Measurements from ENCODE around the gene CALHM4. TPM values are rescaled to one million over a fixed set of nuclear protein-coding genes. Genes with fewer than 3 reads are reported as not detected.
A peak's percentile ranks its signal among the peaks of the same experiment; 100 is the strongest.

Gene CALHM4
- total and polyA plus RNA-seq, 5 donors from 2014 or later = not detected

GRCh38 chr6:116561377-116562018 lies 7.9 kb downstream of the CALHM4 start:
- H3K27me3 ChIP-seq (ENCODE audit: control insufficient read depth, insufficient read depth, low read length) = peaks cover 10% of the 10 kb centered on the region
- ATAC-seq (ENCODE audit: low read depth in 2 of 2) = peak; percentile 80 to 82
- H3K9me3 ChIP-seq (ENCODE audit: control insufficient read depth in 2 of 2, low read length in 2 of 2) = no peaks in the 10 kb centered on the region
- Mint-ChIP-seq H3K36me3 (no peaks in the 10 kb centered on the region), H3K4me1 (peaks cover 4 to 9% (median 6%) of the 10 kb centered on the region in 4 donors), H3K27me3 (peaks cover 32% of the 10 kb centered on the region), H3K27ac (no peak overlapping the region), H3K4me3 (no peak overlapping the region), H3K9me3 (no peaks in the 10 kb centered on the region)
- H3K4me1 ChIP-seq (ENCODE audit: control insufficient read depth, insufficient read depth, low read length, poor library complexity, severe bottlenecking) = peaks cover 4% of the 10 kb centered on the region
- DNase-seq = peak; percentile 49 to 66 (median 63)
- H3K36me3 ChIP-seq (ENCODE audit: control insufficient read depth, insufficient read depth, low read length) = no peaks in the 10 kb centered on the region
- H3K27ac ChIP-seq (ENCODE audit: insufficient read depth, low read length, poor library complexity, severe bottlenecking) = no peak overlapping the region
- no peak overlapping the region for H3K4me3 ChIP-seq (ENCODE audit: low read depth, low read length)

- peaks cover 32% of the 10 kb centered on the region for H3K27me3 Mint-ChIP-seq
- H3K4me3 ChIP-seq (ENCODE audit: low read depth, low read length) = no peak overlapping the region
- H3K27ac ChIP-seq (ENCODE audit: insufficient read depth, low read length, poor library complexity, severe bottlenecking) = no peak overlapping the region
- ATAC-seq (ENCODE audit: low read depth in 2 of 2) (no peak), DNase-seq (no peak)
- peaks cover 4 to 9% (median 6%) of the 10 kb centered on the region in 4 donors for H3K4me1 Mint-ChIP-seq
- no peaks in the 10 kb centered on the region for H3K36me3 Mint-ChIP-seq
- no peaks in the 10 kb centered on the region for H3K9me3 Mint-ChIP-seq
- no peaks in the 10 kb centered on the region for H3K36me3 ChIP-seq (ENCODE audit: control insufficient read depth, insufficient read depth, low read length)
- no peak overlapping the region for H3K27ac Mint-ChIP-seq
- H3K9me3 ChIP-seq (ENCODE audit: control insufficient read depth in 2 of 2, low read length in 2 of 2) = no peaks in the 10 kb centered on the region
- H3K27me3 ChIP-seq (ENCODE audit: control insufficient read depth, insufficient read depth, low read length) = peaks cover 10% of the 10 kb centered on the region
- peaks cover 4% of the 10 kb centered on the region for H3K4me1 ChIP-seq (ENCODE audit: control insufficient read depth, insufficient read depth, low read length, poor library complexity, severe bottlenecking)
- no peak overlapping the region for H3K4me3 Mint-ChIP-seq
Measured at GRCh38 chr6:116562019-116562403, 8.5 kb downstream of the CALHM4 start.

GRCh38 chr6:116562614-116563013 lies 9.1 kb downstream of the CALHM4 start:
- DNase-seq = no peak
- H3K9me3 Mint-ChIP-seq = no peaks in the 10 kb centered on the region
- Histone ChIP-seq H3K4me1 (ENCODE audit: control insufficient read depth, insufficient read depth, low read length, poor library complexity, severe bottlenecking) (peaks cover 4% of the 10 kb centered on the region), H3K4me3 (ENCODE audit: low read depth, low read length) (no peak overlapping the region), H3K27me3 (ENCODE audit: control insufficient read depth, insufficient read depth, low read length) (peaks cover 10% of the 10 kb centered on the region), H3K27ac (ENCODE audit: insufficient read depth, low read length, poor library complexity, severe bottlenecking) (no peak overlapping the region), H3K36me3 (ENCODE audit: control insufficient read depth, insufficient read depth, low read length) (no peaks in the 10 kb centered on the region), H3K9me3 (ENCODE audit: control insufficient read depth in 2 of 2, low read length in 2 of 2) (no peaks in the 10 kb centered on the region)
- H3K27ac Mint-ChIP-seq = no peak overlapping the region
- no peak for ATAC-seq (ENCODE audit: low read depth in 2 of 2)
- peaks cover 34% of the 10 kb centered on the region for H3K27me3 Mint-ChIP-seq
- H3K36me3 Mint-ChIP-seq = no peaks in the 10 kb centered on the region
- peaks cover 4 to 9% (median 6%) of the 10 kb centered on the region in 4 donors for H3K4me1 Mint-ChIP-seq
- no peak overlapping the region for H3K4me3 Mint-ChIP-seq

- Histone ChIP-seq H3K4me1 (ENCODE audit: control insufficient read depth, insufficient read depth, low read length, poor library complexity, severe bottlenecking) (peaks cover 4% of the 10 kb centered on the region), H3K27me3 (ENCODE audit: control insufficient read depth, insufficient read depth, low read length) (peaks cover 10% of the 10 kb centered on the region), H3K27ac (ENCODE audit: insufficient read depth, low read length, poor library complexity, severe bottlenecking) (no peak overlapping the region), H3K9me3 (ENCODE audit: control insufficient read depth in 2 of 2, low read length in 2 of 2) (no peaks in the 10 kb centered on the region), H3K36me3 (ENCODE audit: control insufficient read depth, insufficient read depth, low read length) (no peaks in the 10 kb centered on the region), H3K4me3 (ENCODE audit: low read depth, low read length) (no peak overlapping the region)
- H3K27me3 Mint-ChIP-seq = peaks cover 36% of the 10 kb centered on the region
- no peak for ATAC-seq (ENCODE audit: low read depth in 2 of 2)
- no peak overlapping the region for H3K27ac Mint-ChIP-seq
- H3K9me3 Mint-ChIP-seq = no peaks in the 10 kb centered on the region
- no peak overlapping the region for H3K4me3 Mint-ChIP-seq
- H3K4me1 Mint-ChIP-seq = peaks cover 4 to 9% (median 7%) of the 10 kb centered on the region in 4 donors
- no peak for DNase-seq
- no peaks in the 10 kb centered on the region for H3K36me3 Mint-ChIP-seq
Measured at GRCh38 chr6:116563830-116564229, 10.3 kb downstream of the CALHM4 start.

DNA sequence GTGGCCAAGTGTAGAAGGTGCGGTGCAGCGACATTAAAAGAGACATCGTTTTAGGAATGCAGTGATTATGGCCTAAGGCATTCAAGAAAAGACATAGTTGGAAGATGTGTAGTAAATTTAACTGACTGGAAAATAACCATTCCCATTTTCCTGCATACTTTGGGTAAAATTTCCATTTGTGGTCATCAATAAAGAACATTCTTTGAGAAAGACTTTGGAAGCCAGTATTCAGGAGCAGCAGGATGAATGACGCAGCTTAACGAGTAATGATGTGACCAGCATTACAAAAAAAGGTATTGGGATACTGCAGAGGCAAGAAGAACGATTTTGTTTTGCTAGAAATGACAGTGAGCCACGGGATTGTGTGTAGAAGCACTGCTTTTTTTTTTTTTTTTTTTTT lies 10.8 kb downstream of the CALHM4 start:
- H3K4me3 Mint-ChIP-seq = no peak overlapping the region

GRCh38 chr6:116564921-116565872 lies 11.6 kb downstream of the CALHM4 start:
- H3K9me3 ChIP-seq (ENCODE audit: control insufficient read depth in 2 of 2, low read length in 2 of 2) = no peaks in the 10 kb centered on the region
- Mint-ChIP-seq H3K36me3 (no peaks in the 10 kb centered on the region), H3K4me3 (peak overlapping the region in 1 of 4 donors; percentile 57), H3K27me3 (peaks cover 36% of the 10 kb centered on the region), H3K4me1 (peaks cover 7 to 14% (median 12%) of the 10 kb centered on the region in 4 donors), H3K9me3 (no peaks in the 10 kb centered on the region), H3K27ac (no peak overlapping the region)
- DNase-seq (peak in 2 of 3 donors; percentile 7 to 9), ATAC-seq (ENCODE audit: low read depth in 2 of 2) (peak; percentile 21 to 23)
- H3K27ac ChIP-seq (ENCODE audit: insufficient read depth, low read length, poor library complexity, severe bottlenecking) = no peak overlapping the region
- H3K4me3 ChIP-seq (ENCODE audit: low read depth, low read length) = no peak overlapping the region
- H3K27me3 ChIP-seq (ENCODE audit: control insufficient read depth, insufficient read depth, low read length) = peaks cover 10% of the 10 kb centered on the region
- H3K36me3 ChIP-seq (ENCODE audit: control insufficient read depth, insufficient read depth, low read length) = no peaks in the 10 kb centered on the region
- peaks cover 10% of the 10 kb centered on the region for H3K4me1 ChIP-seq (ENCODE audit: control insufficient read depth, insufficient read depth, low read length, poor library complexity, severe bottlenecking)

More for the DNA sequence above, 10.8 kb downstream of the CALHM4 start:
- ATAC-seq (ENCODE audit: low read depth in 2 of 2) (no peak), DNase-seq (no peak)
- peaks cover 36% of the 10 kb centered on the region for H3K27me3 Mint-ChIP-seq
- H3K9me3 ChIP-seq (ENCODE audit: control insufficient read depth in 2 of 2, low read length in 2 of 2) = no peaks in the 10 kb centered on the region
- H3K4me1 Mint-ChIP-seq = peaks cover 4 to 9% (median 8%) of the 10 kb centered on the region in 4 donors
- H3K27me3 ChIP-seq (ENCODE audit: control insufficient read depth, insufficient read depth, low read length) = peaks cover 10% of the 10 kb centered on the region
- H3K27ac Mint-ChIP-seq = no peak overlapping the region
- no peak overlapping the region for H3K4me3 ChIP-seq (ENCODE audit: low read depth, low read length)
- H3K9me3 Mint-ChIP-seq = no peaks in the 10 kb centered on the region
- H3K36me3 Mint-ChIP-seq = no peaks in the 10 kb centered on the region
- peaks cover 4% of the 10 kb centered on the region for H3K4me1 ChIP-seq (ENCODE audit: control insufficient read depth, insufficient read depth, low read length, poor library complexity, severe bottlenecking)
- H3K36me3 ChIP-seq (ENCODE audit: control insufficient read depth, insufficient read depth, low read length) = no peaks in the 10 kb centered on the region
- no peak overlapping the region for H3K27ac ChIP-seq (ENCODE audit: insufficient read depth, low read length, poor library complexity, severe bottlenecking)

DNA sequence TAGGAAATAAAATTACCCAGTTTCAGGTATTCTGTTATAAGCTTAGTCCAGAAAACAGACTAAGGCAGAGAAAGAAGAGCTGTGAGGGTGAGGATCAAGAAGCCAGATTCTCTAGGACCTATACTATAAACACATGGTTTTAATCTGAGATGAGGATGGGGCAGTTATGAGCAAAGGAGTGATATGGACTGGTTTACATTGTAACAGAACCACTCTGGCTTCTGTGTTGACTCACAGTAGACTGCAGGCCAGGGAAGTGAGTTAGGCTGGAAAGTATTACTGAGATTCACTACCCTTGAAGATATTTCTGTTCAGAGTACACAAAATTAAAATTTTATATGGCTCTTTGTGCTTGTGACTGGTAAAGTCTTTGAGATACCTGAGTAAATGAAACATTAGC lies 14.6 kb downstream of the CALHM4 start:
- Mint-ChIP-seq H3K36me3 (no peaks in the 10 kb centered on the region), H3K4me3 (no peak overlapping the region), H3K27ac (peak overlapping the region in 2 of 3 donors; percentile 32 to 54), H3K9me3 (no peaks in the 10 kb centered on the region), H3K27me3 (peaks cover 30% of the 10 kb centered on the region), H3K4me1 (peaks cover 15 to 34% (median 26%) of the 10 kb centered on the region in 4 donors)
- no peak overlapping the region for H3K4me3 ChIP-seq (ENCODE audit: low read depth, low read length)
- ATAC-seq (ENCODE audit: low read depth in 2 of 2) (no peak), DNase-seq (no peak)
- peaks cover 25% of the 10 kb centered on the region for H3K4me1 ChIP-seq (ENCODE audit: control insufficient read depth, insufficient read depth, low read length, poor library complexity, severe bottlenecking)
- H3K36me3 ChIP-seq (ENCODE audit: control insufficient read depth, insufficient read depth, low read length) = no peaks in the 10 kb centered on the region
- peaks cover 8% of the 10 kb centered on the region for H3K27me3 ChIP-seq (ENCODE audit: control insufficient read depth, insufficient read depth, low read length)
- H3K27ac ChIP-seq (ENCODE audit: insufficient read depth, low read length, poor library complexity, severe bottlenecking) = no peak overlapping the region
- no peaks in the 10 kb centered on the region for H3K9me3 ChIP-seq (ENCODE audit: control insufficient read depth in 2 of 2, low read length in 2 of 2)

Data from CD4-positive, CD25-positive, alpha-beta regulatory T cell (primary cell).